T-helper 17 cell (primary cell): Measurements from ENCODE around the gene ODF2L. TPM values are rescaled to one million over a fixed set of nuclear protein-coding genes. Genes with fewer than 3 reads are reported as not detected.
A peak's percentile ranks its signal among the peaks of the same experiment; 100 is the strongest.

Experiments
- ATAC-seq: fragments of 150-1000 bp; cut with Tn5 transposase; 2 replicates; pipeline ENCODE4 v1.10.0; 2021; ENCODE audit warnings: mild to moderate bottlenecking, moderate library complexity
- DNase-seq, 3 donors: peaks; one replicate each; pipeline versions ENCODE4 v3.0.0 to v3.0.0-alpha.2; 2020 to 2021
- H3K9me3 ChIP-seq: one replicate; pipeline ENCODE4 v1.7.0; 2013; ENCODE audit warnings: low read length, mild to moderate bottlenecking; ENCODE audit not compliant: control insufficient read depth, poor library complexity, severe bottlenecking
- H3K27ac Mint-ChIP-seq: one replicate; pipeline ENCODE4 v1.8.0; 2022; ENCODE audit warnings: mild to moderate bottlenecking, moderate library complexity, mixed read lengths
- H3K27me3 Mint-ChIP-seq: one replicate; pipeline ENCODE4 v1.8.0; 2022; ENCODE audit warnings: mixed read lengths
- H3K36me3 Mint-ChIP-seq: one replicate; pipeline ENCODE4 v1.8.0; 2022; ENCODE audit warnings: low read depth, mixed read lengths
- H3K4me1 Mint-ChIP-seq: one replicate; pipeline ENCODE4 v1.8.0; 2022; ENCODE audit warnings: mild to moderate bottlenecking, mixed read lengths
- H3K4me3 Mint-ChIP-seq: one replicate; pipeline ENCODE4 v1.8.0; 2022; ENCODE audit warnings: mild to moderate bottlenecking, moderate library complexity, mixed read lengths
- total RNA-seq, 4 donors: library from RNA in 2 of 4; stranded (reverse) in 2 of 4; gene quantifications; one replicate each; pipeline ENCODE4 v1.2.3 and lab custom pipeline; 2022 to 2026

Gene ODF2L, protein sequence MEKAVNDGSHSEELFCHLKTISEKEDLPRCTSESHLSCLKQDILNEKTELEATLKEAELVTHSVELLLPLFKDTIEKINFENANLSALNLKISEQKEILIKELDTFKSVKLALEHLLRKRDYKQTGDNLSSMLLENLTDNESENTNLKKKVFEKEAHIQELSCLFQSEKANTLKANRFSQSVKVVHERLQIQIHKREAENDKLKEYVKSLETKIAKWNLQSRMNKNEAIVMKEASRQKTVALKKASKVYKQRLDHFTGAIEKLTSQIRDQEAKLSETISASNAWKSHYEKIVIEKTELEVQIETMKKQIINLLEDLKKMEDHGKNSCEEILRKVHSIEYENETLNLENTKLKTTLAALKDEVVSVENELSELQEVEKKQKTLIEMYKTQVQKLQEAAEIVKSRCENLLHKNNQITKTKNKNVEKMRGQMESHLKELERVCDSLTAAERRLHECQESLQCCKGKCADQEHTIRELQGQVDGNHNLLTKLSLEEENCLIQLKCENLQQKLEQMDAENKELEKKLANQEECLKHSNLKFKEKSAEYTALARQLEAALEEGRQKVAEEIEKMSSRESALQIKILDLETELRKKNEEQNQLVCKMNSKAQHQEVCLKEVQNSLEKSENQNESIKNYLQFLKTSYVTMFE
- 100 to 1,000 TPM; 122 to 145 TPM for total RNA-seq
- total RNA-seq (lab: John Stamatoyannopoulos, UW) = 110 to 134 reads per million in 2 donors

DNA sequence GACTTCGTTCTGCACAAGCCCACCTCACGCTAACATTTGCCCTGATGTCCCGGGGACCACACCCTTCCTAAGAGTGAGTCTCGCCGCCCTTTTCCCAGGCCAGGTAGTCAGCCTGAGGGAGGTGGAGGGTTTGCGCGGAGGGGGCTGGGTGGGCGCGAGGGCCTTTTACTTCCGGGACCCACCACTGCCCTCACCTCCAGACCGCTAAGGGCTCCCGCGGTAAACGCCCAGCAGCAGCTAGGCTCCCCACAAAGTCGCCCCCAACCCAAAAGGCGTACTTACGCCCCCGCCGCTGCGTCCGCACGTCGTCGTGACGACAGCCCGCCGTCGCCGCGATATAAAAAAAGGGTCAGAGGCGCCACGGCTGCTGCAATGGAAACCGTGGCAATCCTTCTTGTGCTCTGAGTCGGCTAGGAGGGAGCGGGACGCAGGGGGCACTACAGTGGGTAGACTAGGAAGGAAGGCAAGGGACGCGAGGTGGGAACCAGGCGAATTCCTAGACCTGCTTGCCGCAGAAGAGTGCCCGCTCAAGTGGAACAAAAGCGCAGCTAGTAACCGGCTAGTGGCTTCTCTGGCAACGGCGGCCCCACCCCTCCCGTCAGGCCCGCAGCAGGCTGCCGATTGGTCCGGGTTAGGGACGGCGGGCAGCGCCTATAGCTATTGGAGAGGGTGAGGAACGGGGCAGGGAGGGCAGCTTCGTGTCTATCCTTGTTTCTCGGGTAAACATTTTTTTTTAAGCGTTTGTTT is at the start of gene ODF2L:
Gene ODF2L, minus strand, starts transcription at position 573 of the 747 bp plus-strand sequence. CDS start 9,296 bp downstream, outside the sequence.
- H3K4me1 Mint-ChIP-seq = peaks cover 44% of the 10 kb centered on the region
- H3K36me3 Mint-ChIP-seq = no peaks in the 10 kb centered on the region
- H3K9me3 ChIP-seq = no peaks in the 10 kb centered on the region
- H3K27ac Mint-ChIP-seq = peak within 1 kb of the TSS; percentile 95
- ATAC-seq (peak; percentile 99), DNase-seq (peak; percentile 79 to 83 (median 81))
- peak within 1 kb of the TSS; percentile 94 for H3K4me3 Mint-ChIP-seq
- no peaks in the 10 kb centered on the region for H3K27me3 Mint-ChIP-seq

DNA sequence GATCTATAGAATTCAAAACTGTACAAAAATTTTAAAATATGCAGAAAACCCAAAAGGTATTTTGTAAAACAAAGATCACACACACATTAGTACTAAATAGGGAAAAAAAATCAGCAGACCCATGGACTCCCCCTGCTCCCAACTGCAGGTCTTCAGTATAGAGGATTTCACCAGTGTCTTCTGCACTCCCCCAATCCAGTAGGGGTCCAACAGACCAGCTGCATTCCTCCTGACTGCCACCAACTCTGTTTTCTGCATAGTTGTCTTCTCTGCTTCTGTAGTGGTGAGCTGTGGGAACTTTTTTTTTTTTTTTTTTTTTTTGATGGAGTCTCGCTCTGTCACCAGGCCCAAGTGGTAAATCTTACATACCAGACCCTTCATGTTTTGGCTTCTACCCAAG is 49.8 kb upstream of the ODF2L start:
- H3K27ac Mint-ChIP-seq = no peak overlapping the region
- peaks cover 13% of the 10 kb centered on the region for H3K27me3 Mint-ChIP-seq
- DNase-seq = no peak
- H3K9me3 ChIP-seq = no peaks in the 10 kb centered on the region
- no peak for ATAC-seq
- no peaks in the 10 kb centered on the region for H3K36me3 Mint-ChIP-seq
- H3K4me3 Mint-ChIP-seq = no peak overlapping the region
- H3K4me1 Mint-ChIP-seq = peaks cover 13% of the 10 kb centered on the region

DNA sequence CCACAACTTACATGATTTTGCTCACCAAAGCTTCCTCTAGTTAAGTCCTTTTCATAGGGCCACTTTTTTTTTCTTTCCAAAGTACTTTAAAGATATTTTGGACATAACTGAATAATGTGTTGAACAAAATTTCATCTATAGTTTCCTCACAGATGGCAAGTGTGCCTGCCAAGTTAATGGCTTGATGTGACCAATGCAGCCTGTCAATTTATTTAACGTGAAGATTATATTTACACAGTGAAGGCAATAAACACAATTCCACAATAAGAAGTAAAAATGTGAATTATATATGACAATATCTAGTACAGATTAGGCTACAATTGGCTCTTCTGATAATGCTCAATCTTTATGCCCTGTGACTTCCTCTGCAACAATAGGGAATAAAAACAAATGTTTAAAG is 45.9 kb upstream of the ODF2L start:
- Mint-ChIP-seq H3K27ac (no peak overlapping the region), H3K27me3 (peaks cover 29% of the 10 kb centered on the region), H3K4me1 (peaks cover 13% of the 10 kb centered on the region), H3K36me3 (no peaks in the 10 kb centered on the region), H3K4me3 (no peak overlapping the region)
- no peaks in the 10 kb centered on the region for H3K9me3 ChIP-seq
- DNase-seq (no peak), ATAC-seq (no peak)

DNA sequence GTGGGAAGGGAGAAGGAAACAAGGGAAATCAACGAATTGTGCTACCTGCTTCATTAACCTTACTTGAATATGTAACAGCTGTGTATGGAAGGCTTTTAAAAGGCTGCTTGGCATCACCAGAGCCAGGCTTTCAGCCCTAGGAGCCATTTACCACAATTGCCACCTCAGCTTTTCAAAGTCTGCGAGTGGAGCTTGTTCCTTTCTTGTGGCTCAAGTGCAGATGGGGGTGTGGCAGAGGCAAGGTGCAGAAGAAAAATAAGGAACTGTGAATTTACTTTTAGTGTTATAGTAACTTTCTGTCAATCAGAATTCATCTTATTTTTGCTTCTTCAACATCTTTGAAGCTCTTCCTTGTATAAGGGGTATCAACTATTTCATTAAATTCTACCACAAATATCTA is 45.5 kb upstream of the ODF2L start:
- H3K27ac Mint-ChIP-seq = no peak overlapping the region
- H3K4me1 Mint-ChIP-seq = peaks cover 11% of the 10 kb centered on the region
- no peaks in the 10 kb centered on the region for H3K9me3 ChIP-seq
- H3K27me3 Mint-ChIP-seq = peaks cover 25% of the 10 kb centered on the region
- H3K4me3 Mint-ChIP-seq = no peak overlapping the region
- ATAC-seq (peak; percentile 96), DNase-seq (peak in 1 of 3 donors; percentile 8)
- H3K36me3 Mint-ChIP-seq = no peaks in the 10 kb centered on the region

DNA sequence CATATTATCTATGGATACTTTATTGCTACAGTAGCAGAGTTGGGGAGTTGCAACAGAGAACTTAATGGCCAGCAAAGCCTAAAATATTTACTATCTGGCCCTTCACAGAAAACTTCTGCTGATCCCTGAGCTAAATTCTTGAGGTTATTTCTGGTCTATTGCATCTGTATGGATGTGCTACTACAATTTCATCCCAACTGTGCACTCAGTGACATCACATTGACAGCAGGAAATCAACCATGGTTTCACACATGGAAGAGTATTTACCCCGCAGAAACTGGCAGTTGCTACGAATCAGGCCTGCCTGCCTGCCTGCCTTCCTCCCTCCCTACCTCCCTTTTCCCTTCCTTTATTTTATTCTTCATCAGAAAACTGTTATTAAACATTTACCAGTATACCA is 39.9 kb upstream of the ODF2L start:
- ATAC-seq (no peak), DNase-seq (no peak)
- no peaks in the 10 kb centered on the region for H3K9me3 ChIP-seq
- H3K27ac Mint-ChIP-seq = no peak overlapping the region
- no peak overlapping the region for H3K4me3 Mint-ChIP-seq
- peaks cover 26% of the 10 kb centered on the region for H3K27me3 Mint-ChIP-seq
- peaks cover 2% of the 10 kb centered on the region for H3K4me1 Mint-ChIP-seq
- H3K36me3 Mint-ChIP-seq = no peaks in the 10 kb centered on the region

DNA sequence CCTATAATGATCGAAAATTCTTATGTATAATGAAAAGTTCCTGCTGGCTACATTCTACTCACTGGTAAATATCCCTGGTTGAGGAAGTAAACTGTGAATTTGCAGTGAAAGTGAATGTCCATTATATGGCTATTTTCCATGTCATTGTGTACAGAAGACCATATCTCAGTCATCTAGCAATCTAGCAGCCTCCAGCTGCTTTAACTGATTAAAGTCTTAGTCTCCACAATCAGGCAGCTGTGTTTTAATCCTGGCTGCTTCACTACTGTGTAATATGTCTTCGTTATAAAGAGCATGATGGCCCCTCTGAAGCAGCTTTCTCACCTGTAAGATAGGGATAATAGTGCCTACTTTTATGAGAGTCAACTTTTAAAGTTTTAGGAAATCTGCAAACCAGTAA is 39.2 kb upstream of the ODF2L start:
- no peaks in the 10 kb centered on the region for H3K9me3 ChIP-seq
- H3K27me3 Mint-ChIP-seq = peaks cover 26% of the 10 kb centered on the region
- H3K4me1 Mint-ChIP-seq = peaks cover 2% of the 10 kb centered on the region
- no peak for DNase-seq
- no peak overlapping the region for H3K27ac Mint-ChIP-seq
- no peaks in the 10 kb centered on the region for H3K36me3 Mint-ChIP-seq
- no peak for ATAC-seq
- no peak overlapping the region for H3K4me3 Mint-ChIP-seq

DNA sequence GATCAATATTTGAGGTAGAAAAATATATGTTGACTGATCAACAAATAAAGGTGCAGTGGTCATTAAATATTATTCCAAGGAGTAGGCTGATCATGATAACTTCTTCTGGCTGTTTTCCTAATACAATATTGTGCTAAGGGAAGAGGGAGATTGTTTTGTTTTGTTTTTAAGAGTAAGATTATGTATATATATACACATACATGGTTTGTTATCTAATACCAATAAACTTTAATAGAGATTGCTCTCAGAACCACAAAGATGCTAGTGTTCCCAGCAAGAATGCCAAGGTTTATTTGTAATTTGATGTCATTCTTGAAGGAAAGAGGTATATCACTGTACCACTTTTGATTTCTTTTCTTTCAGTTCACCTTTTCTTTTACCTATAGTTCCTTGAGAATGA is 37.9 kb upstream of the ODF2L start:
- no peak overlapping the region for H3K27ac Mint-ChIP-seq
- ATAC-seq (no peak), DNase-seq (no peak)
- H3K27me3 Mint-ChIP-seq = peaks cover 23% of the 10 kb centered on the region
- no peak overlapping the region for H3K4me3 Mint-ChIP-seq
- H3K36me3 Mint-ChIP-seq = no peaks in the 10 kb centered on the region
- H3K9me3 ChIP-seq = no peaks in the 10 kb centered on the region
- peaks cover 2% of the 10 kb centered on the region for H3K4me1 Mint-ChIP-seq

DNA sequence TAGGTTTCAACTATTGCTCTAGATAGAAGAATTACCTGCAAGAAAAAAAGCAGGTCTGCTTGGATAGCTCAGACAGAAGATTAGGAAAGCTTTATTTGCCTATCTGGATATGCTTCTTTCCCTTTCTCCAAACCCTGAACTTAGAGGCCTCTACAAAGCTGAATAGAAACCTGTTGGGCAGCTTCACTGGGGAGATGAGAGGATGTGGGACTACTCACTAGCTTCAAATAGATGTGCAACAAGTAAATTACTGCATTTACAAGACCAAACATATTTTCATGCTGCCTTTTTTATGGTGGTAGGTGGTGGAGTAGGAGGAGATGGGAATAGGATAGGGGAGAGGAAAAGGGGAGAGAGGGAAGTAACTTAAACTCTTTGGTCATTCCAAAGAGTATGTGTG is 34.3 kb upstream of the ODF2L start:
- H3K27ac Mint-ChIP-seq = no peak overlapping the region
- H3K9me3 ChIP-seq = no peaks in the 10 kb centered on the region
- ATAC-seq = no peak

DNA sequence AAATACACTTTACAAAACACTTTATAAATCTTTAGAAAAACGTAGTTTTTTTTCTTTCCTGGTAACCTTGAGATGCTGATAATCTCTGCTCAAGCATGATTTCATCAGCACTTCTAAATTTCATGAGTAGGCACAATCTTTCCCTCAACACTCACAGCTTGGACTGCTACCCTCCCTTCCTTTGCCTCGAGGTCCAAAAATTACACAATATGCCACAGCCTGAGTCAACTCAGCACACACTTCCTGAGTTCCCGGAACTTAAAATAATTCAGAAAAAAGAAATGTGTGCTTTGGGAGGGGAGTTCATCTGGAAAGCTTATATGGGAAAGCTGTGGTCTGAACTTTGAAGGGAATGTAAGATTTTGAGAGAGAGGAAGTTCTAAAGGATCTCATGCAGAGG is 33.7 kb upstream of the ODF2L start:
- ATAC-seq (peak; percentile 45), DNase-seq (no peak)
- H3K4me3 Mint-ChIP-seq = no peak overlapping the region
- H3K27me3 Mint-ChIP-seq = peaks cover 12% of the 10 kb centered on the region
- no peaks in the 10 kb centered on the region for H3K36me3 Mint-ChIP-seq
- no peaks in the 10 kb centered on the region for H3K9me3 ChIP-seq
- no peak overlapping the region for H3K27ac Mint-ChIP-seq
- H3K4me1 Mint-ChIP-seq = peaks cover 2% of the 10 kb centered on the region

More for the DNA sequence above, 34.3 kb upstream of the ODF2L start:
- no peak for DNase-seq
- Mint-ChIP-seq H3K4me1 (peaks cover 2% of the 10 kb centered on the region), H3K27me3 (peaks cover 9% of the 10 kb centered on the region), H3K4me3 (no peak overlapping the region), H3K36me3 (no peaks in the 10 kb centered on the region)

DNA sequence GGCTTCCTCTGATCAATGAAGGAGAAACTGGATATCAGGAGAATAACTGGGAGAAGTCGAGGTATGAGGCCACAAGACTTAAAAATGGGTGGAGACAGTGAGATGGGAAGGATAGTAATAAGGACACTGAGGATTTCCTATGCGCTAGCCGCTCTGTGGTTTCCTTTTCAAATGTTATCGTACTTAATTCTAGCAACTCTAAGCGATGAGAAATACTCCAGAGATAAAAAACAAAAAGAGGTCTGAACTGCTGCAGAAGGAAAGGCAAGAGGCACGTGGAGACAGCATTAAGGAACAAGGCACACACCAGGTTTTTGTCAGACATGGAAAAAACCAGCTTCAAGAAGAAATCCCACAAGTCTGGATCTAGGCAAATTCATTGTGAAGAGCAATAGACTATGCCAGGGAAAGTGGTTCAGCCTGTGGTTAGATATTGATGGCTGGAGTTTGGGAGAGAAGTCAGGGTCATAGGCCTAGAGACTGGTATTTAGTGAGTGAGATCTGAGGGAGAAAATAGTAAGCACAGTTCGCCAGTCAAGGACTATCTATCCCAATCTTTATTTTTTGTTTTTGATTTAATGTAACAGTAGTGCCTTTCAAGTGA is 33.1 kb upstream of the ODF2L start:
- ATAC-seq (peak; percentile 27), DNase-seq (no peak)
- H3K4me3 Mint-ChIP-seq = no peak overlapping the region
- H3K27me3 Mint-ChIP-seq = peaks cover 8% of the 10 kb centered on the region
- H3K27ac Mint-ChIP-seq = no peak overlapping the region
- H3K36me3 Mint-ChIP-seq = no peaks in the 10 kb centered on the region
- no peaks in the 10 kb centered on the region for H3K9me3 ChIP-seq
- H3K4me1 Mint-ChIP-seq = peaks cover 2% of the 10 kb centered on the region

DNA sequence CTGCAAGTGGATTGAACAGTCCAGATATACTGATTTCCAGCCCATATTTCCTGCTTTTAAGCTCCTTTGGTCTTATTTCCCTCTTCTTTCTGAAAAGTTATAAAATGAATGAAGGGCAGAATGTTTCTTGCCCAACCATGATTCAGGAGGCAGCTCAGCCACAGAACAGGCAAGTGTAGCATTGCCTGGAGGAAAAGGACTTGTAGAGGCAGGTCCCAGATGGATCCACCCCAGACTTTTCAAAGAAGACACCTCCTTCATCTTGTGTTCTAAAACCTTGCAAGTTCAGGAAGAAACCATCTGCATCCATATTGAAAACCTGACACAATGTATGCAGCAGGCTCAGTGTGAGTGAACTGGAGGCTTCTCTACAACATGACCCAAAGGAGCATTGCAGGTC is 27.8 kb upstream of the ODF2L start, which contains the start of gene CLCA2:
Gene CLCA2, plus strand, starts transcription at position 299 of the 400 bp plus-strand sequence. Its CDS starts 77 bp downstream, at position 376.
- no peak within 1 kb of the TSS for H3K27ac Mint-ChIP-seq
- DNase-seq (no peak), ATAC-seq (no peak)
- no peaks in the 10 kb centered on the region for H3K9me3 ChIP-seq
- peaks cover 4% of the 10 kb centered on the region for H3K4me1 Mint-ChIP-seq
- peaks cover 30% of the 10 kb centered on the region for H3K27me3 Mint-ChIP-seq
- H3K4me3 Mint-ChIP-seq = no peak within 1 kb of the TSS
- no peaks in the 10 kb centered on the region for H3K36me3 Mint-ChIP-seq

DNA sequence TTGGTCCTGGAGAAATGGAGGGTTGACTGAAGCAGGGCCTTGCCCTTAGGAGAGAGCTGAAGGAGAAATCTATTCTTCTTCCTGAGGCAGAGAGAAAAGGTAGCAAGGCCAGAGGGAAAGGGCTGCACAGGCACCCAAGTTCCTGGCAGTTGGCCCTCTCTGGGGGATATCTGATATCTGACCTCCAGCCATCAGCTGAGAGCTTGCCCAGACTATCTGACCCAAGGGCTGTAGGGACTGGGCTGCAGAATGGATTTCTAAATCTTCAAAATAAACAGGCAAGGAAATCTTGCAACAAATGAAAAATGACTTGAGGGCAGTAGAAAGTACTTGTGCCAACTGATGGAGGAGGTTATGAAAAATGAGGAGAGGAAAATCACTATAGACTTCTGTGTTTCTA is 27.4 kb upstream of the ODF2L start:
- no peaks in the 10 kb centered on the region for H3K9me3 ChIP-seq
- DNase-seq (no peak), ATAC-seq (no peak)
- Mint-ChIP-seq H3K27ac (no peak overlapping the region), H3K4me1 (peaks cover 4% of the 10 kb centered on the region), H3K27me3 (peaks cover 30% of the 10 kb centered on the region), H3K4me3 (no peak overlapping the region), H3K36me3 (no peaks in the 10 kb centered on the region)
